MCF 10A (cell line): ENCODE results near the gene IFT122. TPM values are rescaled to one million over a fixed set of nuclear protein-coding genes. Genes with fewer than 3 reads are reported as not detected.
A peak's percentile ranks its signal among the peaks of the same experiment; 100 is the strongest.
"Not testable (repeated sequence)": the region's sequence is repeated elsewhere in the genome, so short reads cannot be mapped to it uniquely, and the experiment has no call there.

Experiments
- BruUV-seq: library from RNA; stranded (reverse); fragments of 400-500 nt; replicated peaks from 2 replicates; lab custom pipeline; 2021; lab: Mats Ljungman, UMichigan
- CTCF ChIA-PET: fragments of 300-600 bp; sonication (Branson Sonifier 250); formaldehyde crosslinking; extraction: SDS; loops from one replicate; lab custom pipeline; 2021; ENCODE audit warnings: antibody characterized with exemption, inconsistent platforms; lab: Yijun Ruan, JAX
- POLR2A ChIA-PET: fragments of 300-600, 350-650 bp; sonication (Branson Sonifier 250); formaldehyde crosslinking; extraction: SDS; loops from one replicate; lab custom pipeline; 2020; ENCODE audit warnings: antibody characterized with exemption, inconsistent platforms; lab: Yijun Ruan, JAX
- DNase-seq: peaks from one replicate; pipeline ENCODE4 v3.0.0-alpha.2; 2018; ENCODE audit not compliant: unreplicated experiment
- H3K27ac Mint-ChIP-seq: one replicate; pipeline ENCODE4 v1.8.0; 2022; ENCODE audit warnings: mild to moderate bottlenecking, low read depth, mixed read lengths; ENCODE audit not compliant: unreplicated experiment
- H3K27me3 Mint-ChIP-seq: one replicate; pipeline ENCODE4 v1.8.0; 2022; ENCODE audit warnings: mixed read lengths; ENCODE audit not compliant: insufficient read depth, unreplicated experiment
- H3K36me3 Mint-ChIP-seq: one replicate; pipeline ENCODE4 v1.8.0; 2022; ENCODE audit warnings: mild to moderate bottlenecking, moderate library complexity, mixed read lengths; ENCODE audit not compliant: insufficient read depth, unreplicated experiment
- H3K4me1 Mint-ChIP-seq: one replicate; pipeline ENCODE4 v1.8.0; 2022; ENCODE audit warnings: mixed read lengths; ENCODE audit not compliant: insufficient read depth, unreplicated experiment
- H3K4me3 Mint-ChIP-seq: one replicate; pipeline ENCODE4 v1.8.0; 2022; ENCODE audit warnings: mild to moderate bottlenecking, moderate library complexity, mixed read lengths; ENCODE audit not compliant: unreplicated experiment
- H3K9me3 Mint-ChIP-seq: one replicate; pipeline ENCODE4 v1.8.0; 2022; ENCODE audit warnings: mixed read lengths; ENCODE audit not compliant: unreplicated experiment
- intact Hi-C: fragments of 100-400 bp; cut with micrococcal nuclease; formaldehyde crosslinking; loops from 2 replicates; pipeline ENCODE4 v1.14.1; 2022
- total RNA-seq: library from RNA; stranded (reverse); gene quantifications from 2 replicates; pipeline ENCODE4 v1.2.3, GENCODE V29; 2022
- TF ChIP-seq, protein P1 (sequence below): fragments of 200-600 bp; IDR thresholded peaks from one replicate; pipeline ENCODE4 v1.8.0; 2022; ENCODE audit warnings: antibody characterized with exemption, mild to moderate bottlenecking; ENCODE audit not compliant: unreplicated experiment

The IFT122 gene
- total RNA-seq, 1 experiment from 2014 or later = 21.0 TPM

DNA sequence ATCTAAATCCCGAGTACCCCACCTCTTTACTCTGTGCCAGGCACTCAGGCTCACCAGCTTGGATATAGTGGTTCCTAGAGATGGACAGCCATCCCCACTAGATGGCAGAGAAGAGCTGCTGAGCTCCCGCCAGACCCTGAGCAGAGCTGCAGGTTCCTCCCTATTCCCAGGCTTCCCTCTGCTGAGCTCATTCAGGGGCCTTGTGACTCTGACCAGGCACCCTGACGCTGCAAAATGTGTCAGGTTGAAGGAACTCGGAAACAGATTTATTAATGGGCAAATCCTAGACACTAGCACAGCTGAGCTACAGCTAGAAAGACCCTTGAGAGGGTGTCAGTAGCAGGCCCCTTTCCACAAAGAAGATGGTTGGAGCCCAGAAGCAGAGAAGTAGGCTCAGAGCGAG is 50.2 kb downstream of the IFT122 start:
- Mint-ChIP-seq H3K9me3 (no peaks in the 10 kb centered on the region), H3K4me1 (peaks cover 30% of the 10 kb centered on the region), H3K36me3 (peaks cover 30% of the 10 kb centered on the region), H3K27ac (no peak overlapping the region), H3K4me3 (no peak overlapping the region), H3K27me3 (no peaks in the 10 kb centered on the region)
- intact Hi-C loops = loop anchor here (1.0 to 2.0 kb wide), 6 partner anchors 119 to 513 kb away; no protein-coding TSS in a partner anchor
- peak; percentile 85 for DNase-seq
- ChIA-PET POLR2A (interaction anchor here (0.5 to 1.9 kb wide), 10 partner anchors 9 to 521 kb away, joined by 3 to 7 read pairs (median 3); partner anchors contain the start of genes IFT122 and MBD4), CTCF (interaction anchor here (0.5 to 7.0 kb wide), 47 partner anchors 10 to 1060 kb away, joined by 3 to 91 read pairs (median 4); partner anchors contain the start of genes IFT122 and MBD4)
- TF ChIP-seq, protein P1, sequence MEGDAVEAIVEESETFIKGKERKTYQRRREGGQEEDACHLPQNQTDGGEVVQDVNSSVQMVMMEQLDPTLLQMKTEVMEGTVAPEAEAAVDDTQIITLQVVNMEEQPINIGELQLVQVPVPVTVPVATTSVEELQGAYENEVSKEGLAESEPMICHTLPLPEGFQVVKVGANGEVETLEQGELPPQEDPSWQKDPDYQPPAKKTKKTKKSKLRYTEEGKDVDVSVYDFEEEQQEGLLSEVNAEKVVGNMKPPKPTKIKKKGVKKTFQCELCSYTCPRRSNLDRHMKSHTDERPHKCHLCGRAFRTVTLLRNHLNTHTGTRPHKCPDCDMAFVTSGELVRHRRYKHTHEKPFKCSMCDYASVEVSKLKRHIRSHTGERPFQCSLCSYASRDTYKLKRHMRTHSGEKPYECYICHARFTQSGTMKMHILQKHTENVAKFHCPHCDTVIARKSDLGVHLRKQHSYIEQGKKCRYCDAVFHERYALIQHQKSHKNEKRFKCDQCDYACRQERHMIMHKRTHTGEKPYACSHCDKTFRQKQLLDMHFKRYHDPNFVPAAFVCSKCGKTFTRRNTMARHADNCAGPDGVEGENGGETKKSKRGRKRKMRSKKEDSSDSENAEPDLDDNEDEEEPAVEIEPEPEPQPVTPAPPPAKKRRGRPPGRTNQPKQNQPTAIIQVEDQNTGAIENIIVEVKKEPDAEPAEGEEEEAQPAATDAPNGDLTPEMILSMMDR = peak; percentile 93
- BruUV-seq = no TSS peak

DNA sequence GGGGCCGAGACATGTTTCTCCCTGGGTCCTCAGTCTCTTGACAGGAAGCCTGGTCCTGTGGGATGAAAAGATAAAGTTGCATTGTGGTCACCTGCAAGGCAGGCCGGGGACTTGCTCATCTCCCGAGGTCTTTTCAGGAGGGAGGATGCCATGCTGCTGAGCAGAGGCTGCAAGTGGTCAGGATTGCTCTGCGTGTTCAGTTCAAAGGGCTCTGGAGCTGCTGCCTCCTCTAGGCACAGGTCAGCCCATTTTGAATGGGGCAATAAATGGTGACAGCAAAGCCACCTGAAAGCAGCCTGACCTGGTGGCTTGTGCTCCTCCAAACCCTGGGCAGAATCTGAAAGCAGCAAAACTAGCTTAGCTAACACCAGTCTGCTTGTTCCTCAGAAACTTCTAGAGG is 51.1 kb downstream of the IFT122 start:
- CTCF ChIA-PET = interaction anchor here (0.6 to 7.0 kb wide), 20 partner anchors 11 to 444 kb away, joined by 3 to 91 read pairs (median 6); partner anchors contain the start of genes IFT122 and MBD4
- Mint-ChIP-seq H3K36me3 (peaks cover 26% of the 10 kb centered on the region), H3K4me1 (peaks cover 22% of the 10 kb centered on the region)
- H3K4me3 Mint-ChIP-seq, BruUV-seq, H3K9me3 Mint-ChIP-seq, H3K27me3 Mint-ChIP-seq, DNase-seq, H3K27ac Mint-ChIP-seq: not testable (repeated sequence)
- intact Hi-C loops = loop anchor here (2.0 kb wide), 3 partner anchors 118 to 512 kb away; no protein-coding TSS in a partner anchor
- POLR2A ChIA-PET = interaction anchor here (1.4 to 1.9 kb wide), 3 partner anchors 10 to 135 kb away, joined by 3 to 7 read pairs (median 6); partner anchors contain the start of genes IFT122 and MBD4

DNA sequence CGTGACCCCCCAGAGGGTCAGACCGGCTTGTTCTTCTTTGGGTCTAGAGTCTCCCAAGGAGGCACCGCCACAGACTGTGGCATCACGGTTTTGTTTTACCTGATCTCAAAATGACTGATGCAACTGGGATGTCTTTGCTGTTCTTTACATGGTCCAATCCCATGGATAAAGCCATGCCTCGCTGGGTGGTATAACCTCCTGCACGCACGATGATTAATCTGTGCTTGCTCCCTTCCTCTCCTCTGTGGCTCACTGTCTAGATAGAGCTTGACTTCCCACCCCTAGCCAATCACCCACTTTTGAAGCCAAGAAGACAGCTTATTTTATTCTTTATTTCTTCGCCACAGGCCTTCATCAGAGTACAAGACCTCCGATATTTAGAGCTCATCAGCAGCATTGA is 51.8 kb downstream of the IFT122 start:
- intact Hi-C loops = loop anchor here (2.0 kb wide), 3 partner anchors 117 to 511 kb away; no protein-coding TSS in a partner anchor
- no peak for DNase-seq
- H3K27me3 Mint-ChIP-seq = no peaks in the 10 kb centered on the region
- H3K4me1 Mint-ChIP-seq = peaks cover 15% of the 10 kb centered on the region
- no peak overlapping the region for H3K27ac Mint-ChIP-seq
- ChIA-PET POLR2A (interaction anchor here (1.6 kb wide), 1 partner anchor 51 kb away, joined by 6 read pairs; the partner anchor contains the start of genes IFT122 and MBD4), CTCF (interaction anchor here (0.9 to 7.0 kb wide), 9 partner anchors 11 to 450 kb away, joined by 3 to 91 read pairs (median 4); no protein-coding TSS in a partner anchor)
- no peaks in the 10 kb centered on the region for H3K9me3 Mint-ChIP-seq
- peaks cover 31% of the 10 kb centered on the region for H3K36me3 Mint-ChIP-seq
- TF ChIP-seq, protein P1 = no peak
- H3K4me3 Mint-ChIP-seq = no peak overlapping the region
- BruUV-seq = no TSS peak

DNA sequence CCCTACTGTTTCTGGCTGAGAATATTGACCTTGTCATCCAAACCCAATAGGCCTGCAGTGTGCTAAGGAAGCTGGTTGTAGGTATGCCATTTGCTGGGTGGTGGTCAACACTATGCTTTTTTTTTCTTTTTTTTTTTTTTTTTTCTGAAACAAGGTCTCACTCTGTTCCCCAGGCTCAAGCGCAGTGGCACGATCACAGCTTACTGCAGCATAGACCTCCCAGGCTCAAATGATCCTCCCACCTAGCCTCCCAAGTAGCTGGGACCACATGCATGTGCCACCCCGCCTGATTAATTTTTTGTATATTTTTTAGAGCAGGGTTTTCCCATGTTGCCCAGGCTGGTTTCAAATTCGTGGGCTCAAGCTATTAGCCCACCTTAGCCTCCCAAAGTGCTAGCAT is 52.7 kb downstream of the IFT122 start:
- H3K27me3 Mint-ChIP-seq = no peaks in the 10 kb centered on the region
- peaks cover 14% of the 10 kb centered on the region for H3K4me1 Mint-ChIP-seq
- ChIA-PET CTCF (interaction anchor here (0.5 to 7.0 kb wide), 11 partner anchors 12 to 450 kb away, joined by 3 to 91 read pairs (median 4); no protein-coding TSS in a partner anchor), POLR2A (interaction anchor here (0.5 to 1.6 kb wide), 2 partner anchors 52 to 449 kb away, joined by 3 to 6 read pairs; partner anchors contain the start of genes IFT122 and MBD4)
- no peak overlapping the region for H3K4me3 Mint-ChIP-seq
- BruUV-seq = no TSS peak
- DNase-seq = no peak
- H3K27ac Mint-ChIP-seq = no peak overlapping the region
- H3K9me3 Mint-ChIP-seq = no peaks in the 10 kb centered on the region
- H3K36me3 Mint-ChIP-seq = peaks cover 33% of the 10 kb centered on the region
- intact Hi-C loops = no loop called here
- TF ChIP-seq, protein P1 = no peak
